H1 (cell line): ENCODE measurements around the gene VSNL1. TPM values are rescaled to one million over a fixed set of nuclear protein-coding genes. Genes with fewer than 3 reads are reported as not detected.

ENCODE experiments used
- CTCF ChIA-PET: fragments of 300-600 bp; sonication (Branson Sonifier 250); formaldehyde crosslinking; loops from one replicate; lab custom pipeline; 2021; ENCODE audit not compliant: partially characterized antibody; lab: Charles Lee
- POLR2A ChIA-PET: fragments of 300-600 bp; sonication (Branson Sonifier 250); formaldehyde crosslinking; loops from one replicate; lab custom pipeline; 2021; ENCODE audit warnings: inconsistent platforms; ENCODE audit not compliant: partially characterized antibody; lab: Charles Lee
- DNase-seq, 2 experiments: peaks; one replicate each; pipeline versions ENCODE4 v3.0.0 to v3.0.0-alpha.2; 2010 to 2022; ENCODE audit warnings: low spot score in 2 of 2, low read depth in 1 of 2, mixed read lengths in 1 of 2
- FAIRE-seq: peaks from 2 replicates; lab custom pipeline; 2011; peaks lifted over from hg19 to GRCh38; lab: Jason Lieb, UNC
- H2AFZ ChIP-seq: 2 replicates; pipeline ENCODE4 v1.8.1; 2012; ENCODE audit warnings: low read length, inconsistent platforms
- H2AK5ac ChIP-seq: 2 replicates; pipeline ENCODE4 v1.6.1; 2013; ENCODE audit warnings: low read depth, low read length
- H2BK120ac ChIP-seq: replicated peaks from 2 replicates; pipeline ENCODE3; 2013; ENCODE audit warnings: low read depth, low read length, inconsistent platforms
- H2BK12ac ChIP-seq: 2 replicates; pipeline ENCODE4 v1.6.1; 2013; ENCODE audit warnings: low read depth, low read length
- H2BK15ac ChIP-seq: 2 replicates; pipeline ENCODE4 v1.6.1; 2013; ENCODE audit warnings: low read length
- H2BK20ac ChIP-seq: 2 replicates; pipeline ENCODE4 v1.6.1; 2013; ENCODE audit warnings: low read length
- H2BK5ac ChIP-seq: 2 replicates; pipeline ENCODE4 v1.6.1; 2013; ENCODE audit warnings: low read depth, low read length
- H3K14ac ChIP-seq: 2 replicates; pipeline ENCODE4 v1.6.1; 2013; ENCODE audit warnings: inconsistent platforms; ENCODE audit not compliant: insufficient read length
- H3K18ac ChIP-seq: 2 replicates; pipeline ENCODE4 v1.6.1; 2013; ENCODE audit warnings: low read length; ENCODE audit errors: extremely low read depth
- H3K23ac ChIP-seq: 2 replicates; pipeline ENCODE4 v1.6.1; 2013; ENCODE audit warnings: inconsistent platforms; ENCODE audit not compliant: insufficient read length
- H3K23me2 ChIP-seq: 2 replicates; pipeline ENCODE4 v1.6.1; 2013; ENCODE audit warnings: low read depth, low read length
- H3K27ac ChIP-seq: 2 replicates; pipeline ENCODE4 v1.6.1; 2011; ENCODE audit warnings: low read depth, low read length, inconsistent platforms
- H3K27me3 ChIP-seq, 4 experiments: replicated peaks in 1 of 4; 1 replicate in 1 of 4; 2 replicates in 3 of 4; pipeline versions ENCODE4 v1.6.1 to v1.8.1; 2011 to 2013; ENCODE audit warnings: low read length in 3 of 4, mild to moderate bottlenecking in 3 of 4, inconsistent platforms in 2 of 4, mixed read lengths in 2 of 4, moderate library complexity in 1 of 4; ENCODE audit not compliant: control insufficient read depth in 3 of 4, insufficient read depth in 3 of 4; ENCODE audit errors: extremely low read depth in 1 of 4
- H3K36me3 ChIP-seq, 4 experiments: 2 replicates each; pipeline versions ENCODE4 v1.6.1 to v1.8.1; 2011 to 2013; ENCODE audit warnings: mild to moderate bottlenecking in 4 of 4, low read length in 3 of 4, moderate library complexity in 2 of 4, control low read depth in 1 of 4, inconsistent platforms in 1 of 4; ENCODE audit not compliant: insufficient read depth in 4 of 4, control insufficient read depth in 2 of 4
- H3K4ac ChIP-seq: replicated peaks from 2 replicates; pipeline ENCODE3; 2013; ENCODE audit warnings: low read length, low read depth, mixed read lengths, inconsistent platforms; ENCODE audit not compliant: insufficient read length
- H3K4me1 ChIP-seq, 4 experiments: replicated peaks in 1 of 4; 1 replicate in 1 of 4; 2 replicates in 3 of 4; pipeline versions ENCODE4 v1.6.1 to v1.8.1; 2011 to 2013; ENCODE audit warnings: low read length in 3 of 4, inconsistent platforms in 2 of 4, mixed read lengths in 1 of 4; ENCODE audit not compliant: insufficient read depth in 4 of 4, control insufficient read depth in 3 of 4
- H3K4me2 ChIP-seq, 2 experiments: 2 replicates each; pipeline versions ENCODE4 v1.6.1 to v1.8.1; 2011 to 2013; ENCODE audit warnings: low read depth in 2 of 2, low read length in 2 of 2, control low read depth in 1 of 2, inconsistent platforms in 1 of 2, mild to moderate bottlenecking in 1 of 2; ENCODE audit not compliant: insufficient read depth in 1 of 2
- H3K4me3 ChIP-seq, 4 experiments: fragments of 200-600, 300-600 bp in 1 of 4; sonication (generic), shearing (Covaris generic), sonication (Bioruptor Twin) in 1 of 4; 2 replicates each; pipeline versions ENCODE4 v1.5.1 to v1.8.1; 2011 to 2016; ENCODE audit warnings: low read length in 4 of 4, low read depth in 3 of 4, control low read depth in 2 of 4, inconsistent platforms in 2 of 4, mild to moderate bottlenecking in 2 of 4, mixed read lengths in 1 of 4, moderate library complexity in 1 of 4; ENCODE audit not compliant: insufficient read depth in 2 of 4; ENCODE audit errors: extremely low read depth in 1 of 4
- H3K56ac ChIP-seq: replicated peaks from 2 replicates; pipeline ENCODE3; 2013; ENCODE audit warnings: low read depth, mild to moderate bottlenecking, mixed read lengths, low read length, inconsistent platforms; ENCODE audit not compliant: insufficient read length
- H3K79me1 ChIP-seq: 2 replicates; pipeline ENCODE4 v1.6.1; 2013; ENCODE audit warnings: low read depth, low read length, control low read depth
- H3K79me2 ChIP-seq, 2 experiments: 2 replicates each; pipeline versions ENCODE4 v1.6.1 to v1.8.1; 2012 to 2013; ENCODE audit warnings: low read length in 2 of 2, mild to moderate bottlenecking in 2 of 2, inconsistent platforms in 1 of 2; ENCODE audit not compliant: insufficient read depth in 2 of 2, control insufficient read depth in 1 of 2
- H3K9ac ChIP-seq, 4 experiments: replicated peaks in 1 of 4; 1 replicate in 1 of 4; 2 replicates in 3 of 4; pipeline versions ENCODE4 v1.6.1 to v1.8.1; 2011 to 2013; ENCODE audit warnings: low read depth in 3 of 4, low read length in 3 of 4, control low read depth in 2 of 4, mild to moderate bottlenecking in 2 of 4, moderate library complexity in 2 of 4, inconsistent platforms in 1 of 4; ENCODE audit errors: extremely low read depth in 1 of 4
- H3K9me3 ChIP-seq, 2 experiments: 2 replicates each; pipeline versions ENCODE4 v1.6.1 to v1.8.1; 2012 to 2013; ENCODE audit warnings: mild to moderate bottlenecking in 2 of 2, moderate library complexity in 2 of 2, control low read depth in 1 of 2, inconsistent platforms in 1 of 2, low read depth in 1 of 2, low read length in 1 of 2, mixed read lengths in 1 of 2; ENCODE audit not compliant: insufficient read depth in 2 of 2
- H4K20me1 ChIP-seq, 2 experiments: replicated peaks in 1 of 2; 2 replicates each; pipeline versions ENCODE3 to v1.8.1; 2011 to 2013; ENCODE audit warnings: inconsistent platforms in 2 of 2, low read length in 2 of 2, mild to moderate bottlenecking in 1 of 2; ENCODE audit not compliant: insufficient read depth in 2 of 2, control insufficient read depth in 1 of 2
- H4K5ac ChIP-seq: 2 replicates; pipeline ENCODE4 v1.6.1; 2013; ENCODE audit warnings: low read length, low read depth, mixed read lengths, inconsistent platforms; ENCODE audit not compliant: insufficient read length
- H4K8ac ChIP-seq: 2 replicates; pipeline ENCODE4 v1.8.0; 2013; ENCODE audit warnings: mild to moderate bottlenecking, moderate library complexity, low read length, inconsistent platforms; ENCODE audit not compliant: insufficient read depth; ENCODE audit errors: extremely low read depth
- H4K91ac ChIP-seq: replicated peaks from 2 replicates; pipeline ENCODE3; 2013; ENCODE audit warnings: low read length, mixed read lengths, inconsistent platforms; ENCODE audit not compliant: insufficient read length
- ASH2L ChIP-seq: fragments of 200-600, 300-600 bp; sonication (generic); IDR thresholded peaks from one replicate; pipeline ENCODE4 v1.7.1; 2017; ENCODE audit warnings: low read length
- EP300 ChIP-seq, 2 experiments: IDR thresholded peaks; 1 replicate in 1 of 2; 2 replicates in 1 of 2; pipeline ENCODE4 v1.6.1; 2011 to 2012; ENCODE audit warnings: low read depth in 2 of 2, low read length in 2 of 2, mild to moderate bottlenecking in 2 of 2, borderline replicate concordance in 1 of 2, inconsistent platforms in 1 of 2, moderate library complexity in 1 of 2
- JUN ChIP-seq: IDR thresholded peaks from 2 replicates; pipeline ENCODE4 v1.6.1; 2011; ENCODE audit warnings: low read depth, mild to moderate bottlenecking, improper control_type of control experiment, low read length
- MAFK ChIP-seq: IDR thresholded peaks from 2 replicates; pipeline ENCODE4 v1.6.1; 2012; ENCODE audit warnings: low read depth, mild to moderate bottlenecking, improper control_type of control experiment, low read length
- POLR2A ChIP-seq, 2 experiments: IDR thresholded peaks; 1 replicate in 1 of 2; 2 replicates in 1 of 2; pipeline ENCODE4 v1.6.1; 2011; ENCODE audit warnings: low read depth in 2 of 2, low read length in 2 of 2, mild to moderate bottlenecking in 2 of 2; ENCODE audit errors: control extremely low read depth in 1 of 2
- RBBP5 ChIP-seq: IDR thresholded peaks from 2 replicates; pipeline ENCODE4 v1.7.1; 2012; ENCODE audit warnings: low read depth, mild to moderate bottlenecking, inconsistent platforms, low read length, moderate library complexity, borderline replicate concordance
- SIN3A ChIP-seq, 2 experiments: IDR thresholded peaks in 1 of 2; conservative IDR thresholded peaks in 1 of 2; 2 replicates each; pipeline ENCODE4 v1.6.1; 2011 to 2012; ENCODE audit warnings: low read length in 2 of 2, improper control_type of control experiment in 1 of 2, low read depth in 1 of 2, mild to moderate bottlenecking in 1 of 2
- SP2 ChIP-seq: IDR thresholded peaks from 2 replicates; pipeline ENCODE4 v1.6.1; 2012; ENCODE audit warnings: mild to moderate bottlenecking, low read length, inconsistent platforms
- TBP ChIP-seq: IDR thresholded peaks from 2 replicates; pipeline ENCODE4 v1.6.1; 2011; ENCODE audit warnings: low read depth, low read length, improper control_type of control experiment
- WGBS, 2 experiments: shearing (Covaris generic) in 1 of 2; methylation state at CpG; one replicate each; pipeline versions ENCODE4 v1.1.6 to v1.1.7; 2013 to 2015; ENCODE audit warnings: low lambda C conversion rate in 2 of 2, mixed read lengths in 2 of 2, inconsistent platforms in 1 of 2, low coverage in 1 of 2, missing lambda C conversion rate in 1 of 2; ENCODE audit not compliant: insufficient replicate concordance in 2 of 2, insufficient coverage in 1 of 2, insufficient read length in 1 of 2; ENCODE audit errors: extremely low coverage in 1 of 2, missing lambda C conversion rate in 1 of 2; 5-methylcytosine and 5-hydroxymethylcytosine counted together
- polyA plus RNA-seq, 7 experiments: library from polyadenylated mRNA; depleted of rRNA in 3 of 7; stranded (reverse) in 5 of 7; unstranded in 2 of 7; fragments of >200 nt in 5 of 7; fragments of 200-250 nt in 2 of 7; gene quantifications; 1 replicate in 5 of 7; 2 replicates in 1 of 7; 4 replicates in 1 of 7; pipeline versions ENCODE4 v1.2.1 to v1.2.3, GENCODE V29; 2011 to 2013; ENCODE audit warnings: missing spikeins in 2 of 7, mixed read lengths in 2 of 7
- total RNA-seq: library from RNA; stranded (reverse); fragmentation: NEBNext Ultra II Directional; extraction: Animal tissue kit (Norgen Biotek cat#: 25700); gene quantifications from 2 replicates; pipeline ENCODE4 v1.2.1, GENCODE V29; 2021
- TF ChIP-seq, protein P1 (sequence below): IDR thresholded peaks from 2 replicates; pipeline ENCODE4 v1.6.1; 2011; ENCODE audit warnings: low read depth, mild to moderate bottlenecking, low read length; ENCODE audit not compliant: insufficient read depth
- TF ChIP-seq, protein P2 (sequence below): IDR thresholded peaks from 2 replicates; pipeline ENCODE4 v1.6.1; 2012; ENCODE audit warnings: inconsistent platforms

The VSNL1 gene
- total and polyA plus RNA-seq, 2 of the 8 experiments (the other 6 are each of a cell fraction or from before 2014, with no cell fraction given): 49.4 to 108 TPM

DNA sequence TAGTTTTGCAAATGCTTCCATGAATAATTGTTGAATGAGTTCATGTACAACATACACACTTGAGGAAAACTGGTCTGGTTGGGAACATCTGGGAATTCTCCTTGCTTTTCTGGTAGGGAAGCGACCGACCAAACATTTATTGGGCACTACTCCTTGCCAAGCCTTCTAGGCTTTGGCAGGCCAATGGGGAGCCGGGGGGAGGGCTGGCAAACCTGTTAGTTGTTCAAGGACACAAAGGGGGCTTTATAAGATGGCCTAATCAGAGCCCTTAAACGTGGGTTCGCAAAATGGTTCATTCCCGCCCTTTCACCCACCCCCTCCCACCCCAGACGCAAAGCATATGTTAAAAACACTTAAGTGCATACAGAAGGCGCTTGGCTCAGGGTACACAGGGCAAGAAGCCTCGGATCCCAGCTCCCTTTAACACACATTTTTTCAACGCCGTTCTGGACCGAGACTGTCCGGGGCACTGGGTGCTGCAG lies 844 bp upstream of the VSNL1 start:
- POLR2A ChIA-PET: interaction anchor here (0.8 to 3.7 kb wide), 10 partner anchors 8 to 214 kb away, joined by 3 to 22 read pairs (median 5); partner anchors contain the start of genes GEN1, RAD51AP2 and SMC6
- TF ChIP-seq MAFK (no peak), TBP (peak; percentile 28; the same call in 1 of the 2 replicates), JUN (no peak), POLR2A (IDR thresholded peaks at IDR 0.05; ENCODE audit: control extremely low read depth in 1 of 2, low read depth in 2 of 2, low read length in 2 of 2) (peak in 1 of 2 experiments; percentile 53; a peak in 2 of 3 replicates), RBBP5 (no peak), SIN3A (conservative IDR thresholded peaks at IDR 0.05 in 1 of 2, IDR thresholded peaks at IDR 0.05 in 1 of 2; ENCODE audit: low read depth in 1 of 2, low read length in 2 of 2) (0 out of 4 replicates have a peak, but pooled peaks of 1 of the 2 experiments have one; percentile 0), EP300 (IDR thresholded peaks at IDR 0.05; ENCODE audit: borderline replicate concordance in 1 of 2, low read depth in 2 of 2, low read length in 2 of 2) (no peak), ASH2L (no peak), SP2 (no peak)
- TF ChIP-seq, protein P1, sequence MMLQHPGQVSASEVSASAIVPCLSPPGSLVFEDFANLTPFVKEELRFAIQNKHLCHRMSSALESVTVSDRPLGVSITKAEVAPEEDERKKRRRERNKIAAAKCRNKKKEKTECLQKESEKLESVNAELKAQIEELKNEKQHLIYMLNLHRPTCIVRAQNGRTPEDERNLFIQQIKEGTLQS: no peak
- TF ChIP-seq, protein P2, sequence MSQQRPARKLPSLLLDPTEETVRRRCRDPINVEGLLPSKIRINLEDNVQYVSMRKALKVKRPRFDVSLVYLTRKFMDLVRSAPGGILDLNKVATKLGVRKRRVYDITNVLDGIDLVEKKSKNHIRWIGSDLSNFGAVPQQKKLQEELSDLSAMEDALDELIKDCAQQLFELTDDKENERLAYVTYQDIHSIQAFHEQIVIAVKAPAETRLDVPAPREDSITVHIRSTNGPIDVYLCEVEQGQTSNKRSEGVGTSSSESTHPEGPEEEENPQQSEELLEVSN: no peak

More for the DNA sequence above, 844 bp upstream of the VSNL1 start:
- Histone ChIP-seq H3K18ac (peak overlapping the region; percentile 93; the same call in 1 of the 2 replicates), H3K4me3 (peak overlapping the region; percentile 74 to 97 (median 93)), H4K20me1 (peaks cover 0 to 1% of the 10 kb centered on the region in 2 experiments), H2BK15ac (no peak overlapping the region), H3K4me1 (peaks cover 6 to 15% (median 9%) of the 10 kb centered on the region in 4 experiments; a peak in 4 of 7 replicates), H2BK120ac (peak overlapping the region; percentile 56), H2AFZ (peak overlapping the region; percentile 87), H3K23ac (no peak overlapping the region), H2BK12ac (peak overlapping the region; percentile 3; the same call in 1 of the 2 replicates), H3K4me2 (peak overlapping the region; percentile 92 to 99), H4K8ac (peak overlapping the region; percentile 97; the same call in 1 of the 2 replicates), H4K5ac (peak overlapping the region; percentile 63), H2AK5ac (no peak overlapping the region), H3K9me3 (no peaks in the 10 kb centered on the region), H3K79me2 (peaks cover 16 to 25% of the 10 kb centered on the region in 2 experiments), H3K79me1 (no peaks in the 10 kb centered on the region; the same call in 1 of the 2 replicates), H3K4ac (peak overlapping the region; percentile 47), H3K36me3 (no peaks in the 10 kb centered on the region), H3K27me3 (peaks cover 0 to 5% (median 0%) of the 10 kb centered on the region in 4 experiments; a peak in 1 of 7 replicates), H2BK20ac (no peak overlapping the region), H3K56ac (no peak overlapping the region), H2BK5ac (peak overlapping the region; percentile 82), H3K27ac (peak overlapping the region; percentile 87), H4K91ac (peak overlapping the region; percentile 69), H3K23me2 (peaks cover 26% of the 10 kb centered on the region), H3K9ac (peak overlapping the region; percentile 71 to 94 (median 90)), H3K14ac (no peak overlapping the region)
- FAIRE-seq (no peak), DNase-seq (peak in 1 of 2 experiments; percentile 72)
- WGBS, 2 experiments: 2% methylated on average over 13 of the region's 13 CpGs; no CpG with 5 or more reads in 1 of the 2 experiments
- CTCF ChIA-PET: interaction anchor here (0.6 to 2.6 kb wide), 7 partner anchors 12 to 766 kb away, joined by 3 to 9 read pairs (median 3); no protein-coding TSS in a partner anchor
